Measurements from ENCODE around the gene ZNF12.

Gene ZNF12

GRCh38 chr7:6643915-6644625 lies 62.7 kb downstream of the ZNF12 start:
- Mint-ChIP-seq H3K4me3 (no peak overlapping the region), H3K27me3 (no peaks in the 10 kb centered on the region), H3K36me3 (peaks cover 87% of the 10 kb centered on the region), H3K27ac (no peak overlapping the region), H3K4me1 (peaks cover 25% of the 10 kb centered on the region), H3K9me3 (peaks cover 2% of the 10 kb centered on the region)
- peak; percentile 18 for ATAC-seq

DNA sequence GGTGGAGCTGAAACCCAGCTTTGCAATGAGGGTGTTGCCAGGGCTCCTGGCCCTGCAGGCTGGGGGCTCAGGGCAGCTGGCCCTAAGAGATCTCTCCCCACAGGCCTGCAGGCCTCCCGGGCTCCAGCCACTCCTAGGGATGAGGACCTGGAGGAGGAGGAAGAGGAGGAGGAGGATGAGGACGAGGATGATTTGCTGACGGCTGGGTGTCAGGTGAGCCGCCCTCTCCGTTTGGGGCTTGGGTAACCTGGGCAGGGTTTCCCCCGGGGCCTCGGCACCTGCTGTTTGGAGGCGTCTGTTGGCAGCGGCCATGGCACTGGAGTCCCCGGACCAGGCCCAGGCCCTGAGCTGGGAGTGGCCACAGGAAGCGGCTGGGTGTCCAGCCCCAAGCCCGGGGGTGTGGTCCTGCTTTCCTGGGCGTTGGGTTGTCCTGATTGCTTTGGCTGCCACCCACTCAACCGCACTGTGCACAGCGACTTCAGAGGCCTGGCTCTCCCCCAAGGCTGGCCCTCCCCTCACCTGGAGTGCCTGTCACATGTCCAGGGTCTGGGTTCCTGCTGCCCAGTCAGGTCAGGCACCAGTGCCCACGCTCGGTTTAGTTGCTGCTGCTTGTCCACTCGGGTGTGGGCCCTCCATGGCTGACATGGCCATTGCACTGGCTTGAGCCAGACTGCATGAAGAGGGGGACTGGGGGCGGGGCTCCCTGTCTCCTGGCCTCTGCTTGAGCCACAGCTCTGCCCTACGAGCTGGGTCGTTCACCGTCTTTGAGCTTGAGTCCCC lies 63.7 kb downstream of the ZNF12 start:
- H3K27me3 Mint-ChIP-seq: no peaks in the 10 kb centered on the region

GRCh38 chr7:6642239-6642839 lies 64.4 kb downstream of the ZNF12 start:
- peaks cover 3% of the 10 kb centered on the region for H3K9me3 Mint-ChIP-seq
- H3K4me3 Mint-ChIP-seq: no peak overlapping the region
- no peak for ATAC-seq
- H3K27ac Mint-ChIP-seq: peak overlapping the region; percentile 17
- no peaks in the 10 kb centered on the region for H3K27me3 Mint-ChIP-seq
- H3K36me3 Mint-ChIP-seq: peaks cover 72% of the 10 kb centered on the region
- peaks cover 41% of the 10 kb centered on the region for H3K4me1 Mint-ChIP-seq

More for the DNA sequence above, 63.7 kb downstream of the ZNF12 start:
- H3K9me3 Mint-ChIP-seq: peaks cover 3% of the 10 kb centered on the region
- H3K27ac Mint-ChIP-seq: no peak overlapping the region
- ATAC-seq: no peak
- H3K4me3 Mint-ChIP-seq: no peak overlapping the region
- H3K36me3 Mint-ChIP-seq: peaks cover 79% of the 10 kb centered on the region
- peaks cover 36% of the 10 kb centered on the region for H3K4me1 Mint-ChIP-seq

- Mint-ChIP-seq H3K36me3 (peaks cover 63% of the 10 kb centered on the region), H3K27me3 (no peaks in the 10 kb centered on the region)
- no peak for ATAC-seq
Measured at GRCh38 chr7:6641305-6642035, 65.3 kb downstream of the ZNF12 start.

GRCh38 chr7:6640246-6640721 lies 66.5 kb downstream of the ZNF12 start:
- no peaks in the 10 kb centered on the region for H3K27me3 Mint-ChIP-seq
- H3K4me3 Mint-ChIP-seq: no peak overlapping the region
- H3K27ac Mint-ChIP-seq: peak overlapping the region; percentile 57
- H3K4me1 Mint-ChIP-seq: peaks cover 47% of the 10 kb centered on the region
- H3K9me3 Mint-ChIP-seq: peaks cover 3% of the 10 kb centered on the region
- ATAC-seq: no peak
- H3K36me3 Mint-ChIP-seq: peaks cover 52% of the 10 kb centered on the region

More at GRCh38 chr7:6641305-6642035, 65.3 kb downstream of the ZNF12 start:
- Mint-ChIP-seq H3K4me3 (no peak overlapping the region), H3K27ac (peak overlapping the region; percentile 17), H3K4me1 (peaks cover 42% of the 10 kb centered on the region), H3K9me3 (peaks cover 3% of the 10 kb centered on the region)

DNA sequence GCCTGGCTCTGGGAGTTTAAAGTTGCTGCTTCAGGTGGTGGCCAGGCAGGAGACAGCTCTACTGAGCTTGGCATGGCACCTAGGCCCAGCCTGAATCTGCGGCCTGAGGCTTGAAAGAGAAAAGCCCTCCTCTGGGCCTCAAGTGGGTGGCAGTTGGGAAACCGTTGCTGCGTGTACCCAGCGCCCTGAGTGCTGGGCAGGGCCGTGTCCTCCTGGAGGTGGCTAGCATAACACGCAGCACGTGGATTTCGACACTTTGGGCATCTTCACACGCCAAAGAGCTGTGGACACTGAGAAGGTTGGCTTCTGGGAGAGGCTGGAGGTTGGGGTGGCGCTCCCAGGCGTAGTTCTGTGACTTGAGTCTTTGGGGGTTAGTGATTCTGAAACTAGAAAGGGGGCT lies 67.1 kb downstream of the ZNF12 start:
- H3K27ac Mint-ChIP-seq: peak overlapping the region; percentile 57
- ATAC-seq: no peak
- peaks cover 47% of the 10 kb centered on the region for H3K4me1 Mint-ChIP-seq
- H3K27me3 Mint-ChIP-seq: no peaks in the 10 kb centered on the region
- H3K4me3 Mint-ChIP-seq: no peak overlapping the region
- peaks cover 46% of the 10 kb centered on the region for H3K36me3 Mint-ChIP-seq
- H3K9me3 Mint-ChIP-seq: peaks cover 3% of the 10 kb centered on the region

- Mint-ChIP-seq H3K36me3 (peaks cover 41% of the 10 kb centered on the region), H3K27me3 (no peaks in the 10 kb centered on the region), H3K27ac (peak overlapping the region; percentile 79), H3K9me3 (peaks cover 3% of the 10 kb centered on the region), H3K4me3 (no peak overlapping the region), H3K4me1 (peaks cover 47% of the 10 kb centered on the region)
- ATAC-seq: no peak
Measured at GRCh38 chr7:6639032-6639431, 67.7 kb downstream of the ZNF12 start.

Data from stimulated activated memory B cell treated with anti-CD40 and anti-IgM and Interleukin-4, amounts not matched to agents 10 μg/mL and 1 μg/mL and 100 μg/mL, for 72 hours (primary cell).